ENCODE measurements around the gene EPB41L2. TPM values are rescaled to one million over a fixed set of nuclear protein-coding genes. Genes with fewer than 3 reads are reported as not detected.
A peak's percentile ranks its signal among the peaks of the same experiment; 100 is the strongest.

EPB41L2 gene
- total RNA-seq, 1 donor from 2014 or later, result 3.2 TPM

DNA sequence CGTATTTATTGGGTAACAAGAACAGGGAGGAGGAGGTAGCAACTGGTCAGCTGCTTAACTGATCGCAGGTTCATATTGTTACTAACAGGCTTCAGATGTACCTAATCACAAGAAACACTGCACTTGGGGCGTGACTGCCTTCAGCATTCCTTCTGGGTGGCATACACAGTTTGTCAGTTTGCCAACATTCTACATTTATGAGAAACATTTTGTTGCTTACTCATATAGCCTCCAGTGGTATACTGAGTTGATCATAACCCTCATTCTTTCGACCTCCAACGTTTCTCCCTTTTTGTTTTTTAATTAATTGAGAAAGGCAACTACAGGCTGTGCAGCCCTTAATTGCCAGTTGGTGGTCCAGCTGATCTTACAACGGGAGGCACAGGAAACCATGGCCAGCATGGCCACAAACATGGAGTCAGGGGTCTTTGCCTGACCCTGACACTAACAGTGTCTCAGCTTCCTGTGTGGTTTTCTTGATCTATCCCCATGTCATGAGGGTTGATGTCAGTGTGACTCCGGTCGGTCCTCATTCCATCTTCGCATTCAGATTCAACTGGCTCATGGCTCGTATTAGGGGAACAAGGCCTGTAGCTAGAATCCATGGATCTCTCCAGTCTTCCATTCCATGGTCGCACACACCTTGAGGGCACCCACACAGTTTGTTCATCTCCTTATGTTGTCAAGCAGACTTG, 9.4 kb downstream of the EPB41L2 start:
- FAIRE-seq (peak; percentile 64), DNase-seq (ENCODE audit: low read depth) (peak; percentile 91)
- no peaks in the 10 kb centered on the region for H3K27me3 ChIP-seq (ENCODE audit: control insufficient read depth, insufficient read depth, low read length)
- no peaks in the 10 kb centered on the region for H3K36me3 ChIP-seq (ENCODE audit: control insufficient read depth, insufficient read depth, low read length)
- H3K4me3 ChIP-seq (ENCODE audit: low read depth, low read length), result no peak overlapping the region
- no peak for TF ChIP-seq CTCF (IDR thresholded peaks at IDR 0.05; ENCODE audit: insufficient read depth, low read length, severe bottlenecking)

- DNase-seq (ENCODE audit: low read depth) (no peak), FAIRE-seq (no peak)
- Histone ChIP-seq H3K4me3 (ENCODE audit: low read depth, low read length) (no peak overlapping the region), H3K27me3 (ENCODE audit: control insufficient read depth, insufficient read depth, low read length) (no peaks in the 10 kb centered on the region), H3K36me3 (ENCODE audit: control insufficient read depth, insufficient read depth, low read length) (no peaks in the 10 kb centered on the region)
- TF ChIP-seq CTCF (IDR thresholded peaks at IDR 0.05; ENCODE audit: insufficient read depth, low read length, severe bottlenecking), result no peak
These were observed 10.9 kb downstream of the EPB41L2 start for GRCh38 chr6:131052181-131052580.

- FAIRE-seq, result no peak
- no peak for TF ChIP-seq CTCF (IDR thresholded peaks at IDR 0.05; ENCODE audit: insufficient read depth, low read length, severe bottlenecking)
- DNase-seq (ENCODE audit: low read depth), result no peak
- Histone ChIP-seq H3K4me3 (ENCODE audit: low read depth, low read length) (no peak overlapping the region), H3K27me3 (ENCODE audit: control insufficient read depth, insufficient read depth, low read length) (no peaks in the 10 kb centered on the region), H3K36me3 (ENCODE audit: control insufficient read depth, insufficient read depth, low read length) (no peaks in the 10 kb centered on the region)
These were observed 11.7 kb downstream of the EPB41L2 start for GRCh38 chr6:131051341-131051740.

- FAIRE-seq, result no peak
- no peaks in the 10 kb centered on the region for H3K36me3 ChIP-seq (ENCODE audit: control insufficient read depth, insufficient read depth, low read length)
- no peaks in the 10 kb centered on the region for H3K27me3 ChIP-seq (ENCODE audit: control insufficient read depth, insufficient read depth, low read length)
- no peak overlapping the region for H3K4me3 ChIP-seq (ENCODE audit: low read depth, low read length)
- no peak for TF ChIP-seq CTCF (IDR thresholded peaks at IDR 0.05; ENCODE audit: insufficient read depth, low read length, severe bottlenecking)
- DNase-seq (ENCODE audit: low read depth), result no peak
These were observed 13.4 kb downstream of the EPB41L2 start for GRCh38 chr6:131049608-131050007.

DNA sequence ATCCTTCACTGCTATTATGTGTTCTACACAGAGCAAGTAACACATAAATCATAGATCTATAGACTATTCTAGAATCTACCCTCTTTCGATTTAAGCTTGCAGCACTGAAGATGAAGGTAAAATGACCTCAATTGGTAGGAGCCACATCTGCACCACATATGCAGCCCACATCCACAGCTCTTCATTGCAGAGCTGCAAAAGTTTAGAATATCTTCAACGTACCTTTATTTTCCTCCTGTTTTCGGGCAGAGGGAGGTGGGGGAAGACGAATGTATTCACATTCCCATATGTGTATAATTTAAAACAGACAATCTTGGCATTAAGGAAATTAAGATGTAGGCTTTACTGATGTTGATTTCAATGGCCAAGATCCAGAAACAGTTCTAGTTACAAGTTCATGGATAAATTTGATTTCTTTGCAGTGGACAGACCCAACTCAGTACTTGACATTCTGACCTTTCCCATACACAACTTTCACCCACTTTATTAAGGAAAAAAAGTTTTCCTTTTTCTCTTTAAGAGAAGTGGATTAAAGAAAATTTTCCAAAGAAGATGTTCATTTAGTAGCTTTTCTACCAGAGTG, 14.0 kb downstream of the EPB41L2 start:
- H3K27me3 ChIP-seq (ENCODE audit: control insufficient read depth, insufficient read depth, low read length), result no peaks in the 10 kb centered on the region
- DNase-seq (ENCODE audit: low read depth) (no peak), FAIRE-seq (no peak)
- H3K4me3 ChIP-seq (ENCODE audit: low read depth, low read length), result no peak overlapping the region
- TF ChIP-seq CTCF (IDR thresholded peaks at IDR 0.05; ENCODE audit: insufficient read depth, low read length, severe bottlenecking), result no peak
- no peaks in the 10 kb centered on the region for H3K36me3 ChIP-seq (ENCODE audit: control insufficient read depth, insufficient read depth, low read length)

All from bronchial epithelial cell (primary cell).